Ectodermal cell (in vitro differentiated cells): ENCODE data around the gene POLR3A.
"Not testable (repeated sequence)": the region's sequence is repeated elsewhere in the genome, so short reads cannot be mapped to it uniquely, and the experiment has no call there.

Experiments used
- H3K27ac ChIP-seq: 2 replicates; pipeline ENCODE4 v1.7.0; 2013; ENCODE audit warnings: mild to moderate bottlenecking, low read depth, low read length; ENCODE audit not compliant: insufficient read depth, poor library complexity, severe bottlenecking
- H3K27me3 ChIP-seq: 2 replicates; pipeline ENCODE4 v1.7.0; 2013; ENCODE audit warnings: mild to moderate bottlenecking, low read length; ENCODE audit not compliant: insufficient read depth, control insufficient read depth, poor library complexity, severe bottlenecking
- H3K36me3 ChIP-seq: one replicate; pipeline ENCODE4 v1.7.0; 2013; ENCODE audit warnings: low read length; ENCODE audit not compliant: control insufficient read depth, insufficient read depth
- H3K4me1 ChIP-seq: one replicate; pipeline ENCODE4 v1.7.0; 2013; ENCODE audit warnings: low read length; ENCODE audit not compliant: control insufficient read depth, insufficient read depth
- H3K4me3 ChIP-seq: 2 replicates; pipeline ENCODE4 v1.7.0; 2013; ENCODE audit warnings: low read depth, low read length, control low read depth; ENCODE audit not compliant: insufficient read depth
- H3K9me3 ChIP-seq: 2 replicates; pipeline ENCODE4 v1.7.0; 2013; ENCODE audit warnings: mild to moderate bottlenecking, low read length, moderate library complexity; ENCODE audit not compliant: control insufficient read depth
- WGBS, 2 experiments: methylation state at CpG; one replicate each; pipeline ENCODE4 v1.1.7; 2013; ENCODE audit warnings: missing lambda C conversion rate in 2 of 2; 5-methylcytosine and 5-hydroxymethylcytosine counted together

The POLR3A gene

DNA sequence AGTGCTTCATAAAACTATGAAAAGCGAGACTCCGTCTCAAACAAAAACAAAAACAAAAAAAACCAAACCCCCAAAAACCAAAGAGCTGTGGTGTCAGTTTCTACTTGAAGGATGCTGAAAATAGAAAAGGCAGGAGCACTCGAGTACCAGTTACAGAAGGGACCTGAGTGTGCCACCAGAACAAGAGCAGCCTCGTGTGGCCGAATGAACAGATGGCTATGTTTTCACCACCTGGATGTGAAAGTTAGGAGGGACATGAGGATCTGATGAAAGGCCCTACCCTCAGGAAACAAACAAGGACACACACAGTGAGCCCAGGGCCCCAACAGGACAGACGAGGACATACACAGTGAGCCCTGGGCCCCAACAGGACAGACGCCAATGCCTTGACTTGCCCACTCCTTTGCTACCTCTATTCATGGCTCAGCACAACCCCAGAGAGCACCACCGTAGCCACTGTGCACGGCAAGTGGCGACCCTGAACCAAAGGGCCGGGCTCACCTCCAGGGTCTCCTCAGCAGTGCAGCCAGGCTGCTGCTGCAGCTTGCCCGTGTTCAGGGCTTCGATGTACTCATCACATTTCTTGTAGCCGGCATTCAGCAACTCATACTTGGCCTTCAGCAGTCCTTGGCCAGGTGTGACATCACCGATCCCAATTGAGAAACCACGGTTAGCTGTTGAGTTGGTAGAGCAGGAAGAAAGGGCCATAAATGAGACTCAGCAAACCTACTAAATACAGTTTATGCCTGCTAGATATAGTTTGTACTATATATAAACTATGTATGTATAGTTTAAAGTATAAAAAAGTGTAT lies 24.9 kb downstream of the POLR3A start:
- no peak overlapping the region for H3K27ac ChIP-seq
- 94 to 96% methylated on average over 16 of the region's 16 CpGs for WGBS, 2 experiments
- H3K9me3 ChIP-seq = no peaks in the 10 kb centered on the region
- no peaks in the 10 kb centered on the region for H3K4me1 ChIP-seq
- H3K4me3 ChIP-seq = no peak overlapping the region
- no peaks in the 10 kb centered on the region for H3K27me3 ChIP-seq
- H3K36me3 ChIP-seq = peaks cover 56% of the 10 kb centered on the region

DNA sequence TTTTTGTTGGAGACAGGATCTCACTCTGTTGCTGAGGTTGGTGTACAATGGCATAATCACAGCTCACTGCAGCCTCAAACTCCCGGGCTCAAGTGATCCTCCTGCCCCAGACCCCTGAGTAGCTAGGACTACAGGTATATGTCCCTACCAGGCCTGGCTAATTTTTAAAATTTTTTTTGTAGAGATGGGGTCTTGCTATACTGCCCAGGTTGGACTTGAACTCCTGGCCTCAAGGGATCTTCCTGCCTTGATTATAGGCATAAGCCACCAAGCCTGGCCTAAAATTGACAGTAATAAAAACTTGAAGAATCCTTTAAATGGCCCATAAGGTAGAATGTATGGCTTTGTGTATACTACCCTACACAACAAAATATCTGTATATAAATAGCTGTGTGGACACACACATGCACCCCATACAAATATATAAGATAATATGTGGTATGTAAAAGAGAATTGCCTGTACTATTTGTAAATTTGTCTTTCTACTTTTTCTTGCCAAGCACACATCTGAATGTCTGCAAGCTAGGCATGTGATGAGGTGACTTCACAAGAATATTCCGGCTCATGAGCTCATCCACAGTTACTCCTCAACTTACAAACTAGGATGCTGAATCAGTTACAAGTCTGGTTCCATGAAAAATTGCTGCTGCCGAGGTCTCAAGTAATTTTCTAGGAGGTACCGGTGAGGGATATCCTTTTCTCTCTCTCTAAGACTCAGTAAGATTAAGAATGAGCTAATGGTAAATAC lies 26.6 kb downstream of the POLR3A start:
- peaks cover 52% of the 10 kb centered on the region for H3K36me3 ChIP-seq
- H3K4me3 ChIP-seq = no peak overlapping the region
- WGBS, 2 experiments = 98 to 99% methylated on average over 4 of the region's 4 CpGs
- H3K27me3 ChIP-seq = no peaks in the 10 kb centered on the region
- no peak overlapping the region for H3K27ac ChIP-seq
- no peaks in the 10 kb centered on the region for H3K9me3 ChIP-seq
- H3K4me1 ChIP-seq = no peaks in the 10 kb centered on the region

DNA sequence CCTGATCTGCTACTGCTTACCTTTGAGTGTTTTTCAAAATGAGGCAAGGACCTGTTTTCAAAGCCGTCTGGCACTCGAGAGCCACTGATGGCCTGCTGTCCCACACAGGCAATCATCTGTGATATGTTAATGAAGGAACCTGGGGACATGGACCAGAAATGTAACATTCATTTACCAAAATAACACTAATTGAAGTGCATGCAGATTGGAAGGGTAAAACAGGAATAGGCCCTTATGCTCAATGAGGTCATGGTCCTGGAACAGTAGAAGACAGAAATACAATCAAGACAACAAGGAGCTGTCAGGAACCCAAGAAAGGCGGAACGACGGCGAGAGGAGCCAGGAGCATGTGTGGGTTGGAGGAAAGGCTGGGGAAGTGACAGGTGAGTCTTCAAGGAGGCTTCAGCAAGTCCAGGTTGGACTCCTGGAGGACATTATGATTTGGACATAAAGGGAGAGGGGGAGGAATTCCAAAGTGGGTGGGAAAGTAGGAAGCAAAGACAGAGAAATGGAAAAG lies 28.3 kb downstream of the POLR3A start:
- Histone ChIP-seq H3K27me3 (no peaks in the 10 kb centered on the region), H3K4me1 (no peaks in the 10 kb centered on the region), H3K27ac (no peak overlapping the region), H3K9me3 (no peaks in the 10 kb centered on the region), H3K36me3 (peaks cover 50% of the 10 kb centered on the region), H3K4me3 (no peak overlapping the region)
- 95 to 97% methylated on average over 6 of the region's 6 CpGs for WGBS, 2 experiments

DNA sequence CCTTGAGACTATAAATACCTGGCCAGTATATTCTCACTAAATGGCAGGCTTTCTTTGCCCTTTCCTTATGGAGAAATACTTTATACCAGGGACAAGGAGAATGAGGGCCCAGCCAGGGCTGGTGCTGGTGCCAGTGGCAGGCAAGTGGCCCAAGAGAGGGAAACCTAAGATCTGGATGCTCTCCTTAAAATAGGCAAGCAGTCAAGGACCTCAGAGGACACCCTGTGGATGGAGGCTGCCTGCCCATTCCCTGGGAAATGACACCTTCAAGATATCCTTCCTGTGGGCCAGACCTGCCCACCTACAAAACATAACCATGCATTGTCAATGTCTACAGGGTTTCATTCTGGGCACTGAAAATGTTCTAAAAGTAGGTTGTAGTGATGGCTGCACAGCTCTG lies 29.1 kb downstream of the POLR3A start:
- H3K27ac ChIP-seq = no peak overlapping the region
- H3K4me1 ChIP-seq = no peaks in the 10 kb centered on the region
- H3K36me3 ChIP-seq = peaks cover 44% of the 10 kb centered on the region
- H3K4me3 ChIP-seq = no peak overlapping the region
- H3K9me3 ChIP-seq = no peaks in the 10 kb centered on the region
- no peaks in the 10 kb centered on the region for H3K27me3 ChIP-seq

DNA sequence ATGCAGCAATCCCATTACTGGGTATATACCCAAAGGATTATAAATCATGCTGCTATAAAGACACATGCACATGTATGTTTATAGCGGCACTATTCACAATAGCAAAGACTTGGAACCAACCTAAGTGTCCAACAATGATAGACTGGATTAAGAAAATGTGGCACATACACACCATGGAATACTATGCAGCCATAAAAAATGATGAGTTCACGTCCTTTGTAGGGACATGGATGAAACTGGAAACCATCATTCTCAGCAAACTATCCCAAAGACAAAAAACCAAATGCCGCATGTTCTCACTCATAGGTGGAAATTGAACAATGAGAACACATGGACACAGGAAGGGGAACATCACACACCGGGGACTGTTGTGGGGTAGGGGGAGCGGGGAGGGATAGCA lies 30.5 kb downstream of the POLR3A start:
- peaks cover 35% of the 10 kb centered on the region for H3K36me3 ChIP-seq
- not testable (repeated sequence) for H3K4me1 ChIP-seq, H3K27me3 ChIP-seq, H3K4me3 ChIP-seq, H3K27ac ChIP-seq, H3K9me3 ChIP-seq
- WGBS, 2 experiments = 100% methylated on average over 1 to 3 of the region's 5 CpGs

DNA sequence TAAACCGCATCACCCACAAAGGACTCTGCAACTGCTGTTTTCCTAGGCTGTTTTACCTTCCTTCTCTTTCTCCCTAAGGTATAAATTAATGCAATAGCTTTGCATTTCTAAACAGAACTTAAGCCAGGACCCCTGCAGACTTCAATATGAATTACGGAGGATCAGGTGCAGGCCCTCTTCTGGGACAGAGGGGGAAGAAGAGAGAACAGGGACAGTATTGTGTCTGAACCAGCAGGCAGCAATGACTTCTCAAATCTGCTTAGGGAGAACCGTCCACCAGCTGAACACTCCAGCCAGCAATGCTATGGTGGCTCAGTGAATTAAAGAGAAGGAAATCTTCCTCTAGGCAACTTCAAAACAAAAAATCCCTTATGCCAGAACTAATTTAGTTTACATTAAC lies 35.7 kb downstream of the POLR3A start:
- H3K27me3 ChIP-seq = no peaks in the 10 kb centered on the region
- H3K27ac ChIP-seq = peak overlapping the region; percentile 33
- WGBS, 2 experiments = 56 to 64% methylated on average over 3 of the region's 3 CpGs
- H3K9me3 ChIP-seq = no peaks in the 10 kb centered on the region
- H3K4me3 ChIP-seq = no peak overlapping the region
- H3K36me3 ChIP-seq = peaks cover 37% of the 10 kb centered on the region
- H3K4me1 ChIP-seq = no peaks in the 10 kb centered on the region

DNA sequence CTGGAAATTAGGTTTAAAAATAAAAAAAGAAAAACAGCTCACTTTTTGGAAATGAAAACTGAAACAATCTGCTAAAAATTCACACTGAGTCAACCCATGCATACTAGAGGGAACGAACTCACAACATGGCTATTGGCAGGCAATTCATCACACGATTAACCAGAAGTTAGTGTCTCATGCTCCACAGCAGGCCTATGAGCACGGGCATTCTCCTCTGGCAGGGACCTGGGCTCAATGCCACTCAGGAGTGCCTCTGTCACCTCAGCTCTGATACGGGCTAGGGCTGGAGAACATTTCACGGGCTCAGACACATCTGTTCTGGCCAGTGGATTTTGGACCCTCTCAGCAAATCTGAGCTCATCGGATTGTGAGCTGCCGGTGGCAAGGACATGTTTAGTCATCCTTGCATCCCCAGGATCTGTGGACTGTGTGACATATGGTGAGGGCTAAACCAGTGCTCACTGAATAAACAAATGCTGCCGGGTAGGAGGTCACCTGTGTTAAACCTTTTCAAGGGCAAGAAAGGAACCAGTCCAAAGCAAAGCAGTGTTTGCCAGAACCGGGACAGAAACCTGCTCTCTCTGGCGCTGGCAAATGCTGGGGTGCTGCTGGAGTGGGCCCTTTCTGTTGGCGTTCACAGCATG lies 40.1 kb downstream of the POLR3A start:
- H3K36me3 ChIP-seq = peaks cover 56% of the 10 kb centered on the region
- H3K27ac ChIP-seq = no peak overlapping the region
- H3K4me3 ChIP-seq = no peak overlapping the region
- whole genome bisulfite sequencing, 2 experiments = 93 to 94% methylated on average over 11 of the region's 11 CpGs
- H3K27me3 ChIP-seq = no peaks in the 10 kb centered on the region
- no peaks in the 10 kb centered on the region for H3K4me1 ChIP-seq
- H3K9me3 ChIP-seq = no peaks in the 10 kb centered on the region

DNA sequence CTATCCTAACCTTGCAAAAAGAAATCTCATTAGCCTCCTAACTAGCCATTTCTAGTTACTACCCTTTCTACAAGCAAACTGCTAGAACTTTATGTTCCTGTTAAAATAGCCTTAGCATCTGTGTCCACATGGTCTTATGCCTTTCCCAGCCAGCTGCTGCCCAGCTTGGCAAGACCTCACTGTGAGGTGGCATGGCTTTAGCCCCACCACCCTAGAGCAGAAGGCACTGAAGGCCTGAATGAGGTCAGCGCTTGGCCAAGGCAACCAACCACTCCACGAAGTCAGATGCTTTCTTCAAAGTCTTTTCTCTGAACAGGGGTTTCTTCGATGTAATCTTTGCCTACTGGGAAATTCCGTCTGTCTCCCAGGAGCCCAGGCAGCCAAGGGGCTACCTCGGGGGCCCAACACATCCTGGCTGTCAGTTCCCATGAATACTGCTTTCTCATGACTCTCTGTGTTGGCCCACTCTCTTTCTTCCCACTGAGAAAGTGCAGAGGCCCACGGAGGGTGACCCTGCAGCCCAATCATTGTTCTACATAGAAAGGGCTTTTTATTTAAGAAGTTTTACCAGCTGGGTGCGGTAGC lies 41.6 kb downstream of the POLR3A start:
- peaks cover 60% of the 10 kb centered on the region for H3K36me3 ChIP-seq
- no peaks in the 10 kb centered on the region for H3K9me3 ChIP-seq
- H3K4me1 ChIP-seq = no peaks in the 10 kb centered on the region
- no peak overlapping the region for H3K4me3 ChIP-seq
- peak overlapping the region; percentile 1 for H3K27ac ChIP-seq
- no peaks in the 10 kb centered on the region for H3K27me3 ChIP-seq
- WGBS, 2 experiments = 90 to 93% methylated on average over 7 of the region's 7 CpGs

DNA sequence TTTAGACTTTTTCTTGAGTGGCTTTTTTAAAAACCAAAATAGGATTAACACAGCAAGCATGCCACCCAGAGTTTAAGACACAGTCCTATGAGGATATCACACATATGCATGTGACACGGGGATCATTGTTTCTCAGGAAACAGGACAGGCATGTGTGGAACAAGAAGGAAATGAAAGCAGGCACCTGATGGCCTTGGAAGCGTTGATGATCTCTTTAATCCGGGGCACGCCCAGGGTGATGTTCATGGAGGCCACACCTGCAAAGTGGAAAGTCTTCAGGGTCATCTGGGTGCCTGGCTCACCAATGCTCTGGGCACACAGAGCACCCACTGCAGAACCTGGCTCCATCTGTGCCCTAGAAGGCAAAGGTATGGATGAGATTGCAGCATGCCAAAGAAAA lies 44.3 kb downstream of the POLR3A start:
- Histone ChIP-seq H3K36me3 (peaks cover 64% of the 10 kb centered on the region), H3K27ac (no peak overlapping the region), H3K4me3 (no peak overlapping the region), H3K9me3 (no peaks in the 10 kb centered on the region), H3K4me1 (no peaks in the 10 kb centered on the region), H3K27me3 (no peaks in the 10 kb centered on the region)
- WGBS, 2 experiments = 96% methylated on average over 4 of the region's 4 CpGs
